ENCODE data around the gene NCDN. TPM values are rescaled to one million over a fixed set of nuclear protein-coding genes. Genes with fewer than 3 reads are reported as not detected.

NCDN gene
- 10.4 and 14.4 TPM in 2 replicates for total RNA-seq

GRCh38 chr1:35557611-35558373, at the start of gene NCDN:
Gene NCDN, plus strand, starts transcription at chr1:35557799. Its CDS starts 392 bp downstream, at chr1:35558191.

GRCh38 chr1:35557118-35557610, 435 bp upstream of the NCDN start, which contains the start of gene KIAA0319L:
Gene KIAA0319L, minus strand, starts transcription at chr1:35557403. Its CDS starts 2,912 bp downstream, at chr1:35554491.

GRCh38 chr1:35573198-35574124, 15.9 kb downstream of the NCDN start, which contains the start of gene TFAP2E:
Gene TFAP2E, plus strand, starts transcription at chr1:35573314. Its CDS starts 264 bp downstream, at chr1:35573578.

Other genes with a start within 250 kb of the NCDN start
- 19.5 and 25.8 TPM in 2 replicates for gene KIAA0319L, start 396 bp upstream of the NCDN start, total RNA-seq
- not detected in 2 replicates for gene TFAP2E, start 15.5 kb downstream of the NCDN start, total RNA-seq
- 83.4 and 91.0 TPM in 2 replicates for gene PSMB2, start 83.7 kb downstream of the NCDN start, total RNA-seq
- 8.2 and 12.0 TPM in 2 replicates for gene C1orf216, start 161.1 kb downstream of the NCDN start, total RNA-seq
- gene CLSPN, start 212.2 kb downstream of the NCDN start, total RNA-seq = 31.2 and 31.3 TPM in 2 replicates

Data from mammary microvascular endothelial cell (primary cell).